HEK293T (cell line): Measurements from ENCODE around the gene SLC18A3.

ENCODE experiments used
- CTCF ChIA-PET: fragments of 350-600 bp; formaldehyde crosslinking; extraction: SDS; loops from one replicate; lab custom pipeline; 2021; ENCODE audit warnings: antibody characterized with exemption, inconsistent platforms; lab: Yijun Ruan, JAX
- POLR2A ChIA-PET: fragments of 350-600 bp; formaldehyde crosslinking; extraction: SDS; loops from one replicate; lab custom pipeline; 2020; ENCODE audit warnings: antibody characterized with exemption, inconsistent platforms; lab: Yijun Ruan, JAX
- DNase-seq: peaks from one replicate; pipeline ENCODE4 v3.0.0; 2012; ENCODE audit warnings: mixed read lengths; ENCODE audit errors: extremely low spot score
- ARNT ChIP-seq: fragments of 450-650 bp; IDR thresholded peaks from 2 replicates; pipeline ENCODE4 v1.6.1; 2017; ENCODE audit warnings: mild to moderate bottlenecking
- BHLHE40 ChIP-seq: fragments of 450-650 bp; IDR thresholded peaks from 2 replicates; pipeline ENCODE4 v1.6.1; 2016; ENCODE audit warnings: mild to moderate bottlenecking, moderate library complexity, borderline replicate concordance
- CTBP1 ChIP-seq: fragments of 450-650 bp; IDR thresholded peaks from 2 replicates; pipeline ENCODE4 v1.6.1; 2016; ENCODE audit warnings: borderline replicate concordance
- ELF4 ChIP-seq: fragments of 450-650 bp; IDR thresholded peaks from 2 replicates; pipeline ENCODE4 v1.6.1; 2017; ENCODE audit warnings: antibody characterized with exemption
- FOXA1 ChIP-seq: fragments of 450-650 bp; IDR thresholded peaks from 2 replicates; pipeline ENCODE4 v1.6.1; 2016; ENCODE audit warnings: mild to moderate bottlenecking
- FOXK2 ChIP-seq: fragments of 450-650 bp; IDR thresholded peaks from 2 replicates; pipeline ENCODE4 v1.6.1; 2016; ENCODE audit warnings: mild to moderate bottlenecking
- FOXM1 ChIP-seq: fragments of 450-650 bp; IDR thresholded peaks from 2 replicates; pipeline ENCODE4 v1.6.1; 2017; ENCODE audit warnings: mild to moderate bottlenecking, borderline replicate concordance
- HDGF ChIP-seq: fragments of 450-650 bp; IDR thresholded peaks from 2 replicates; pipeline ENCODE4 v1.6.1; 2017; ENCODE audit warnings: antibody characterized with exemption, borderline replicate concordance
- L3MBTL2 ChIP-seq: fragments of 450-650 bp; conservative IDR thresholded peaks from 2 replicates; pipeline ENCODE4 v1.6.1; 2016; ENCODE audit warnings: mild to moderate bottlenecking
- LEF1 ChIP-seq: fragments of 450-650 bp; IDR thresholded peaks from 2 replicates; pipeline ENCODE4 v1.6.1; 2017; ENCODE audit warnings: mild to moderate bottlenecking, borderline replicate concordance
- NFRKB ChIP-seq: fragments of 450-650 bp; IDR thresholded peaks from 2 replicates; pipeline ENCODE4 v1.6.1; 2016; ENCODE audit warnings: mild to moderate bottlenecking, moderate library complexity
- SP1 ChIP-seq: fragments of 450-650 bp; IDR thresholded peaks from 2 replicates; pipeline ENCODE4 v1.6.1; 2017
- SUZ12 ChIP-seq: fragments of 450-650 bp; IDR thresholded peaks from 2 replicates; pipeline ENCODE4 v1.6.1; 2016; ENCODE audit warnings: mild to moderate bottlenecking
- TARDBP ChIP-seq: fragments of 450-650 bp; IDR thresholded peaks from 2 replicates; pipeline ENCODE4 v1.6.1; 2016
- ZNF384 ChIP-seq: fragments of 450-650 bp; IDR thresholded peaks from 2 replicates; pipeline ENCODE4 v1.6.1; 2016
- TF ChIP-seq, protein P1 (sequence below): fragments of 450-650 bp; IDR thresholded peaks from 2 replicates; pipeline ENCODE4 v1.6.1; 2016

SLC18A3 gene

DNA sequence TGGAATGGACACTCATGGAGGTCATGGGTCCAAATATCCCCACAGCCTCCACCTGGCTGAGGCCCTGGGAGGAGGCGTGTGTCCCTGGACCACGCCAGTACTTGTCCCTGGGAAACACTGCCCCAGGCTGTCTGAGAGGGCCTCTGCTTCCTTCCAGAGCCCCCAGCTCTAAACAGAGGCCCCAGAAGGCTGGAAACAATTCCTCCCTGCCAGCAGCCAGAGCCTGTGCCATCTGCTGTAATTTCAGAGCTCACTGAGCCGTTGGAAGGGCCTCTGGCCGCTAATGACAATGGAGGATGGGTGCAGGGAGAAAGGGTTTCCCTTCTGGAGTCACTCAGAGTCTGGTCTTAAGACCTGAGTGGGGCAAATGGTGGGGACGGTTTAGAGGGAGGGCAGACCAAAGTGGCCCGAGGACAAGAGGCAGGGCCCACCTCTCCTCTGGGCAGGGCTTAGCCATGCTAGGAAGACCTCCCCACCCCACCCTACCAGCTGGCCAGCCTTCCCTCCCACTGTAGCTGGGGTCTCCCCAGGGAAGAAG is 10.8 kb downstream of the SLC18A3 start:
- TF ChIP-seq SUZ12: no peak
- TF ChIP-seq CTBP1: no peak
- TF ChIP-seq HDGF: no peak
- no peak for TF ChIP-seq ELF4
- TF ChIP-seq BHLHE40: no peak
- TF ChIP-seq, protein P1, sequence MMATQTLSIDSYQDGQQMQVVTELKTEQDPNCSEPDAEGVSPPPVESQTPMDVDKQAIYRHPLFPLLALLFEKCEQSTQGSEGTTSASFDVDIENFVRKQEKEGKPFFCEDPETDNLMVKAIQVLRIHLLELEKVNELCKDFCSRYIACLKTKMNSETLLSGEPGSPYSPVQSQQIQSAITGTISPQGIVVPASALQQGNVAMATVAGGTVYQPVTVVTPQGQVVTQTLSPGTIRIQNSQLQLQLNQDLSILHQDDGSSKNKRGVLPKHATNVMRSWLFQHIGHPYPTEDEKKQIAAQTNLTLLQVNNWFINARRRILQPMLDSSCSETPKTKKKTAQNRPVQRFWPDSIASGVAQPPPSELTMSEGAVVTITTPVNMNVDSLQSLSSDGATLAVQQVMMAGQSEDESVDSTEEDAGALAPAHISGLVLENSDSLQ: no peak
- TF ChIP-seq FOXA1: no peak
- TF ChIP-seq LEF1: no peak
- TF ChIP-seq TARDBP: no peak
- no peak for TF ChIP-seq FOXK2
- no peak for TF ChIP-seq ZNF384
- TF ChIP-seq ARNT: no peak
- TF ChIP-seq SP1: no peak
- no peak for TF ChIP-seq L3MBTL2
- TF ChIP-seq FOXM1: no peak
- TF ChIP-seq NFRKB: no peak
- no peak for DNase-seq
- ChIA-PET CTCF (no interaction called here), POLR2A (no interaction called here)

DNA sequence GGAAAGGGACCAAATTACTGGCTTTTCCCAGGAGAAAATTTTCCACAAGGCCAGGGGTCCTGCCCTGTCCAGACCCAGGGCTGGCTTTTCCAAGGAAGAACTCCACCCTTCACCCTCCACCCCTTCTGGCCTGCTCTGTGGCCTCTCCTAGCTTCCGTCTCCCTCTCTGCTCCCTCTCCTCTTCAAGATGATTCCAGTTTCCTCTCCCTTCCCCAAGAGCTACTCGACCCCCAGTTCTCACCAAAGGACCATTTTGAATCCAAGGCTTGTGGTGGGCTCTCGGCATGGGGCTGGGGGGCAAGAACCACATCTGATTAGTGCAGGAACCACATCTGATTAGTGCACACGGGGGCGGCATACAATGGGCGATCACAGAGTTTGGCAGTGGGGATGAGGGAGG is 11.5 kb downstream of the SLC18A3 start:
- ChIA-PET POLR2A (no interaction called here), CTCF (no interaction called here)
- TF ChIP-seq ARNT: no peak
- TF ChIP-seq ELF4: no peak
- TF ChIP-seq CTBP1: no peak
- TF ChIP-seq SP1: no peak
- TF ChIP-seq HDGF: no peak
- no peak for TF ChIP-seq BHLHE40
- TF ChIP-seq, protein P1: no peak
- no peak for TF ChIP-seq FOXM1
- no peak for TF ChIP-seq ZNF384

DNA sequence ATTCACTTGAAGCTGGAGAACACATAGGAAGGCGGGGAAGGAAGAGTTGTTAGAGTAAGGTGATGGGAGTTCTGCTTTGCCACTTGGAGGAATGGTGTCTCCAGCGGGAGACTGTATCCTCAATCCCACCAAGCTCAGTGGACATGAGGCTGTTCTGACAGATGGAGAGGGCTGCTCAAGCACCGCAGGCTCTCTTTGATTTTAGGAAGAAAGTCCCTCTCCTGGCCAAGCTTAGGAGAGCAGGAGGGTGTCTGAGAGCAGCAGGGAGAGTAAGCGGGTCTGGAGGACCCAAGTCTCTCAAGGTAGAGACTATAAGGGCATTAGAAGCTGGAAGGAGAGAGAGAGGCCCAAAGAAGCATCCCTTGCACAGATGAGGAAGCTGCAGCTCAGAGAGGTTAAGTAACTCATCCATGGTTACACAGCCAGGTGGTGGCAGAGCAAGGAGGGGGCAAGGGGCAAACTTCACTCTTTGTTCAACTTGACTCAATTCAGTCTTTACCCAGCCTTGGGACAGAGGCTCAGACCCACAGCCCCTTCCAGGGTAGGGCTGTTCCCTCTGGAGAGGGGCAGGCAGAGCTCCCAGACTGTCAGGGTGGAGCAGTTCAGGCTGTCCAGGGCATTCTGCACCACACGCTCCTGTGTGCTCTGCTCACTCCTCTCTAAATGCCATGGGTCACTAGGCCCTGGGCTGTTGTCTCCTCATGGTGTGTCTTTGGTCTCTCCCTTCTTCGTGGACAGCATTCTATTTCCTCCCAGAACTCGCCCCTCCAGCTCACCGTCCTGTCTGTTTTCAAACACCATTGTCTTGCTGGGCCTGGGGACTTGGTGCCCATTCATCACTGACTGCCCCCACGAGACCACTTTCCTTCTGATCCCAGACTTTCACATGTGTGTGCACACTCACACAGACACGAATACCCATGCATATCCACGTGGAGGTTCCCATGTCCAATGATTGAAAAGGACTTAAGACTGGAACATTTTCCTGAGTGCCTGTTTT is 12.6 kb downstream of the SLC18A3 start:
- ChIA-PET CTCF (no interaction called here), POLR2A (no interaction called here)
- TF ChIP-seq ARNT (no peak), CTBP1 (no peak), SUZ12 (no peak), FOXK2 (no peak), SP1 (no peak), LEF1 (no peak), NFRKB (no peak), FOXM1 (no peak), BHLHE40 (no peak), HDGF (no peak)
- TF ChIP-seq, protein P1: no peak
- no peak for DNase-seq

More for the DNA sequence above, 11.5 kb downstream of the SLC18A3 start:
- no peak for DNase-seq

DNA sequence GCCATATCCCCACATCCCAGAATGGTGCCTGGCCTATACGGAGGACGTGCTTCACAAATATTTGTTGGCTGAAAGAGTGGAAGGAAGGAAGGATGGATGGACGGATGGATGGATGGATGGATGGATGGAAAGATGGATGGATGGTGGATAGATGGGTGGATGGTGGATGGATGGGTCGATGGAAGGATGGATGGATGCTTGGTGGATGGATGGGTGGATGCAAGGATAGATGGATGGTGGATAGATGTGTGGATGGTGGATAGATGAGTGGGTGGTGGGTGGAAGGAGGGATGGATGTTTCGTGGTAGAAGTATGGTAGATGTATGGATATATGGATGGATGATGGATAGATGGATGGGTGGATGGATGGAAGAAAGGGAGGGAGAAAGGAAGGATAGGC is 14.5 kb downstream of the SLC18A3 start:
- POLR2A ChIA-PET: no interaction called here

DNA sequence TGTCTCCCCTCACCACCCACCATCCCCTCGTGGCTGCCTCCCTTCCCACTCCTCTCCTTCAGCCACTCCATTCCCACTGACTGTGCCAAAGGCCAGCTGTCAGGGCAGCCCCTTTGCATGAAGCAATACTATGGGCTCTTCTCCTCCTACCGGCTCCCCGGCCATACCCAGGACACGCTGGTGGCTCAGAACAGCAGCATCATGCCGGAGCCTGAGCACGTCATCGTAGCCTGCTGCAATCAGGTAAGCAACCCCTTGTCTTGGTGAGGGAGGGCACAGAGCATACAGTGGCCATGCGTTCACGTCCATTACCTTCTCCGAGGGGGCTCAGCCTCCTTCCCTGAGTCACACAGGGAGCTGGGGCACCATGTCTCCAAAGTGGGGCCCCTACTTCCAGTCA is 15.3 kb downstream of the SLC18A3 start:
- POLR2A ChIA-PET: no interaction called here
- no peak for TF ChIP-seq ZNF384
- TF ChIP-seq ELF4: no peak
- TF ChIP-seq CTBP1: no peak
- TF ChIP-seq BHLHE40: no peak
- TF ChIP-seq TARDBP: no peak
- no peak for DNase-seq
- CTCF ChIA-PET: no interaction called here

More for the DNA sequence above, 14.5 kb downstream of the SLC18A3 start:
- CTCF ChIA-PET: no interaction called here
- DNase-seq: no peak
- TF ChIP-seq SUZ12 (no peak), TARDBP (no peak), CTBP1 (no peak), LEF1 (no peak), FOXK2 (no peak), SP1 (no peak), FOXM1 (no peak), ARNT (no peak), HDGF (no peak), ZNF384 (no peak), ELF4 (no peak), L3MBTL2 (no peak), NFRKB (no peak), FOXA1 (no peak)
- TF ChIP-seq, protein P1: no peak
